NT2/D1 (cell line): ENCODE measurements around the gene MYB.

ENCODE experiments used
- SUZ12 ChIP-seq: IDR thresholded peaks from 2 replicates; pipeline ENCODE4 v1.6.1; 2011; ENCODE audit not compliant: insufficient read length, insufficient read depth; ENCODE audit errors: extremely low read depth
- YY1 ChIP-seq: IDR thresholded peaks from 2 replicates; pipeline ENCODE4 v1.6.1; 2011; ENCODE audit not compliant: insufficient read length, insufficient read depth

DNA sequence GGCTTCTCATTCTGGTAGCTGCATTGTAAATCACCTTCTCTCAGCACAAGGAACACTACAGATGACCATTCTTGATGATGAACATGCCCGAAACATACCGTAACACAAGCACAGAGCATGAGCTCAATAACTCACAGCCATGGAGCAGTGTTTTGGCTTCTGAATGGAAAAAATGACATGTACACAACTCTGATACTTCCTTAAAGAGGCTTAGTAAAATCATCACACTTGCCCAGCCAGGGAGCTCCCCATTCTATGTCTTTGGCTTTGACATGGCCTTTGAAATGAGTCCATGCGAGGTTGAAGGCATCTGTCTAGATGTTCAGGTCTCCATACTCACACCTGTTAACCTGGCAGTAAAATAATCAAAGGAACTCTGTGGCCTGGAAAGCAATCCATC is 87.6 kb downstream of the MYB start:
- TF ChIP-seq SUZ12 (no peak), YY1 (no peak)
